Stomach (tissue), 4 donors: ENCODE data around the gene ERP29.

ENCODE experiments used
- POLR2A ChIP-seq, 4 donors: fragments of 450-650 bp; IDR thresholded peaks; one replicate each; pipeline ENCODE4 v1.6.1; 2016; ENCODE audit warnings: antibody characterized with exemption in 4 of 4, control low read depth in 2 of 4, mild to moderate bottlenecking in 1 of 4, moderate library complexity in 1 of 4
- POLR2AphosphoS5 ChIP-seq, 3 donors: sonication (generic); formaldehyde crosslinking; IDR thresholded peaks; one replicate each; pipeline ENCODE4 v1.6.1; 2016; ENCODE audit warnings: antibody characterized with exemption in 3 of 3
- TF ChIP-seq, protein P1 (sequence below), 7 experiments: fragments of 450-650 bp in 4 of 7; fragments of 200-600 bp in 3 of 7; sonication (generic) in 3 of 7; IDR thresholded peaks; one replicate each; pipeline ENCODE4 v1.5.1; 2016 to 2019; ENCODE audit warnings: antibody characterized with exemption in 7 of 7, control low read depth in 2 of 7, mild to moderate bottlenecking in 1 of 7

DNA sequence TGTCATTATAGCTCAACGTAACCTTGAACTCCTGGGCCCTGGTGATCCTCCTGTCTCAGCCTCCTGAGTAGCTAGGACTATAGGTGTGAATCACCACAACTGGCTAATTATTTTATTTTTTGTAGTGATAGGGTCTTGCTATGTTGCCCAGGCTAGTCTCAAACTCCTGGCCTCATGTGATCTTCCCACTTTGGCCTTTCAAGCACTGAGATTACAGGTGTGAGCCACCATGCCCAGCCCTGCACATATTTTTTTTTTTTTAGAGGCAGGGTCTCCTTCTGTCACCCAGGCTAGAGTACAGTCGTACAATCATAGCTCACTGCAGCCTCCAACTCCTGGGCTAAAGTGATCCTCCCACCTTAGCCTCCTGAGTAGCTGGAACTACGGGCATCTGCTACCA lies 9.2 kb upstream of the ERP29 start:
- TF ChIP-seq, protein P1, sequence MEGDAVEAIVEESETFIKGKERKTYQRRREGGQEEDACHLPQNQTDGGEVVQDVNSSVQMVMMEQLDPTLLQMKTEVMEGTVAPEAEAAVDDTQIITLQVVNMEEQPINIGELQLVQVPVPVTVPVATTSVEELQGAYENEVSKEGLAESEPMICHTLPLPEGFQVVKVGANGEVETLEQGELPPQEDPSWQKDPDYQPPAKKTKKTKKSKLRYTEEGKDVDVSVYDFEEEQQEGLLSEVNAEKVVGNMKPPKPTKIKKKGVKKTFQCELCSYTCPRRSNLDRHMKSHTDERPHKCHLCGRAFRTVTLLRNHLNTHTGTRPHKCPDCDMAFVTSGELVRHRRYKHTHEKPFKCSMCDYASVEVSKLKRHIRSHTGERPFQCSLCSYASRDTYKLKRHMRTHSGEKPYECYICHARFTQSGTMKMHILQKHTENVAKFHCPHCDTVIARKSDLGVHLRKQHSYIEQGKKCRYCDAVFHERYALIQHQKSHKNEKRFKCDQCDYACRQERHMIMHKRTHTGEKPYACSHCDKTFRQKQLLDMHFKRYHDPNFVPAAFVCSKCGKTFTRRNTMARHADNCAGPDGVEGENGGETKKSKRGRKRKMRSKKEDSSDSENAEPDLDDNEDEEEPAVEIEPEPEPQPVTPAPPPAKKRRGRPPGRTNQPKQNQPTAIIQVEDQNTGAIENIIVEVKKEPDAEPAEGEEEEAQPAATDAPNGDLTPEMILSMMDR (IDR thresholded peaks at IDR 0.05), result no peak
- TF ChIP-seq POLR2A (IDR thresholded peaks at IDR 0.05) (no peak), POLR2AphosphoS5 (IDR thresholded peaks at IDR 0.05) (no peak)
